Endothelial cell of umbilical vein (primary cell): ENCODE data around the gene WDR38. TPM values are rescaled to one million over a fixed set of nuclear protein-coding genes. Genes with fewer than 3 reads are reported as not detected.

Experiments used
- BruUV-seq: library from RNA; stranded (reverse); fragments of 400-500 nt; replicated peaks from 2 replicates; lab custom pipeline; 2021; lab: Mats Ljungman, UMichigan
- CTCF ChIA-PET: fragments of 300-600, 350-600 bp; sonication (Branson Sonifier 250); formaldehyde crosslinking; loops from one replicate; lab custom pipeline; 2021; ENCODE audit warnings: antibody characterized with exemption, inconsistent platforms; lab: Charles Lee
- POLR2A ChIA-PET: fragments of 300-600, 350-600 bp; sonication (Branson Sonifier 250); formaldehyde crosslinking; loops from one replicate; lab custom pipeline; 2021; ENCODE audit warnings: antibody characterized with exemption, inconsistent platforms; lab: Charles Lee
- DNase-seq: peaks from one replicate; pipeline ENCODE4 v3.0.0-alpha.2; 2011; ENCODE audit warnings: low read depth, low spot score
- FAIRE-seq: peaks from 2 replicates; lab custom pipeline; 2011; peaks lifted over from hg19 to GRCh38; lab: Jason Lieb, UNC
- H2AFZ ChIP-seq: 2 replicates; pipeline ENCODE4 v1.6.0; 2012; ENCODE audit warnings: low read depth, low read length, control low read depth, inconsistent platforms
- H3K27ac ChIP-seq: 2 replicates; pipeline ENCODE4 v1.5.1; 2011; ENCODE audit warnings: low read depth, mild to moderate bottlenecking, control low read depth, low read length, moderate library complexity; ENCODE audit not compliant: insufficient read depth
- H3K27me3 ChIP-seq, 2 experiments: 2 replicates each; pipeline versions ENCODE4 v1.6.0 to v1.6.1; 2011; ENCODE audit warnings: low read length in 2 of 2, mixed read lengths in 1 of 2; ENCODE audit not compliant: control insufficient read depth in 2 of 2, insufficient read depth in 2 of 2
- H3K36me3 ChIP-seq, 2 experiments: 2 replicates in 1 of 2; 3 replicates in 1 of 2; pipeline ENCODE4 v1.5.1; 2011; ENCODE audit warnings: low read length in 2 of 2, mild to moderate bottlenecking in 1 of 2, moderate library complexity in 1 of 2; ENCODE audit not compliant: control insufficient read depth in 2 of 2, insufficient read depth in 2 of 2; ENCODE audit errors: extremely low read depth in 1 of 2
- H3K4me1 ChIP-seq: 3 replicates; pipeline ENCODE4 v1.5.1; 2011; ENCODE audit warnings: mild to moderate bottlenecking, low read length; ENCODE audit not compliant: control insufficient read depth, insufficient read depth; ENCODE audit errors: extremely low read depth
- H3K4me2 ChIP-seq: 2 replicates; pipeline ENCODE4 v1.6.1; 2011; ENCODE audit warnings: low read length, control low read depth, mixed read lengths; ENCODE audit not compliant: insufficient read depth
- H3K4me3 ChIP-seq, 3 experiments: fragments of 200-600 bp in 1 of 3; sonication (generic), shearing (Covaris generic) in 1 of 3; replicated peaks in 1 of 3; 2 replicates each; pipeline ENCODE4 v1.5.1; 2011 to 2016; ENCODE audit warnings: control low read depth in 3 of 3, low read length in 3 of 3, mild to moderate bottlenecking in 2 of 3, inconsistent platforms in 1 of 3, low read depth in 1 of 3, moderate library complexity in 1 of 3; ENCODE audit not compliant: insufficient read depth in 1 of 3
- H3K79me2 ChIP-seq: 2 replicates; pipeline ENCODE4 v1.6.0; 2012; ENCODE audit warnings: low read length, inconsistent platforms; ENCODE audit not compliant: control insufficient read depth, insufficient read depth
- H3K9ac ChIP-seq: replicated peaks from 2 replicates; pipeline ENCODE3; 2011; ENCODE audit warnings: low read length, control low read depth; ENCODE audit not compliant: insufficient read depth; ENCODE audit errors: extremely low read depth
- H3K9me1 ChIP-seq: replicated peaks from 3 replicates; pipeline ENCODE4 v1.6.0; 2011; ENCODE audit warnings: mild to moderate bottlenecking, low read length; ENCODE audit not compliant: control insufficient read depth, insufficient read depth; ENCODE audit errors: extremely low read depth
- H3K9me3 ChIP-seq: replicated peaks from 2 replicates; pipeline ENCODE4 v1.5.1; 2012; ENCODE audit warnings: low read length, inconsistent platforms; ENCODE audit not compliant: control insufficient read depth, insufficient read depth
- H4K20me1 ChIP-seq: replicated peaks from 2 replicates; pipeline ENCODE3; 2011; ENCODE audit warnings: mild to moderate bottlenecking, low read length; ENCODE audit not compliant: control insufficient read depth, insufficient read depth; ENCODE audit errors: extremely low read depth
- CTCF ChIP-seq, 2 donors: IDR thresholded peaks; 1 replicate in 1 of 2; 2 replicates in 1 of 2; pipeline ENCODE4 v1.5.1; 2011; ENCODE audit warnings: low read length in 2 of 2, mild to moderate bottlenecking in 2 of 2, moderate library complexity in 2 of 2, control low read depth in 1 of 2, inconsistent platforms in 1 of 2, low read depth in 1 of 2; ENCODE audit not compliant: insufficient read depth in 1 of 2; ENCODE audit errors: extremely low read depth in 1 of 2
- EZH2 ChIP-seq: IDR thresholded peaks from 2 replicates; pipeline ENCODE4 v1.6.1; 2012; ENCODE audit warnings: borderline replicate concordance, low read depth, mild to moderate bottlenecking, moderate library complexity, low read length, inconsistent platforms; ENCODE audit not compliant: severe bottlenecking
- FOS ChIP-seq: IDR thresholded peaks from 2 replicates; pipeline ENCODE4 v1.6.1; 2011; ENCODE audit warnings: mild to moderate bottlenecking, low read length, moderate library complexity, borderline replicate concordance; ENCODE audit not compliant: insufficient read depth
- GATA2 ChIP-seq: IDR thresholded peaks from 2 replicates; pipeline ENCODE4 v1.7.0; 2011; ENCODE audit warnings: low read depth, mild to moderate bottlenecking, moderate library complexity, mixed read lengths, low read length; ENCODE audit not compliant: insufficient read length, insufficient read depth
- JUN ChIP-seq: IDR thresholded peaks from 2 replicates; pipeline ENCODE4 v1.6.1; 2011; ENCODE audit warnings: borderline replicate concordance, low read depth; ENCODE audit not compliant: insufficient read length, insufficient read depth
- POLR2A ChIP-seq: IDR thresholded peaks from 2 replicates; pipeline ENCODE4 v1.6.1; 2012; ENCODE audit warnings: low read depth, mild to moderate bottlenecking, control low read depth, low read length
- POLR2AphosphoS5 ChIP-seq: IDR thresholded peaks from 2 replicates; pipeline ENCODE4 v1.6.1; 2012; ENCODE audit warnings: low read depth, mild to moderate bottlenecking, control low read depth, low read length, moderate library complexity; ENCODE audit not compliant: insufficient read depth
- dilution Hi-C: fragments of 300-500 bp; cut with MboI; formaldehyde crosslinking; loops from one replicate; pipeline ENCODE4 v1.15.0; 2019; ENCODE audit warnings: low sequenced_read_pairs; ENCODE audit not compliant: extremely low pct_ligation_motif_present
- intact Hi-C: fragments of 100-400 bp; cut with micrococcal nuclease; formaldehyde crosslinking; loops from one replicate; pipeline ENCODE4 v1.10.0; 2022
- polyA plus RNA-seq, 4 experiments: library from polyadenylated mRNA; depleted of rRNA in 3 of 4; stranded (reverse) in 3 of 4; unstranded in 1 of 4; fragments of >200 nt; gene quantifications; 2 replicates each; pipeline versions ENCODE4 v1.2.1 to v1.2.3, GENCODE V29; 2011 to 2012; ENCODE audit warnings: missing spikeins in 1 of 4
- total RNA-seq: library from RNA; stranded (reverse); gene quantifications from 2 replicates; pipeline ENCODE4 v1.2.3, GENCODE V29; 2021

WDR38 gene
- total and polyA plus RNA-seq, 2 donors (not counting 3 experiments of a cell fraction or from before 2014, with no cell fraction given), result not detected

GRCh38 chr9:124820698-124821623 lies 32.3 kb upstream of the WDR38 start:
- Histone ChIP-seq H3K9ac (no peak overlapping the region), H3K9me1 (no peaks in the 10 kb centered on the region), H2AFZ (no peak overlapping the region), H3K4me1 (no peaks in the 10 kb centered on the region), H3K36me3 (no peaks in the 10 kb centered on the region), H3K27ac (no peak overlapping the region), H3K9me3 (no peaks in the 10 kb centered on the region), H4K20me1 (no peaks in the 10 kb centered on the region), H3K27me3 (no peaks in the 10 kb centered on the region), H3K4me2 (no peak overlapping the region), H3K79me2 (no peaks in the 10 kb centered on the region), H3K4me3 (no peak overlapping the region)
- FAIRE-seq, result no peak
- DNase-seq, result no peak
- TF ChIP-seq POLR2AphosphoS5, result no peak
- TF ChIP-seq EZH2, result no peak
- TF ChIP-seq POLR2A, result no peak
- no peak for TF ChIP-seq FOS
- TF ChIP-seq GATA2, result no peak
- no peak for TF ChIP-seq JUN
- no peak for TF ChIP-seq CTCF (IDR thresholded peaks at IDR 0.05; ENCODE audit: extremely low read depth in 1 of 2, insufficient read depth in 1 of 2, low read depth in 1 of 2, low read length in 2 of 2)
- intact Hi-C loops, result loop anchor here (1.0 kb wide), 1 partner anchor 44 kb away; the partner anchor contains the start of gene OLFML2A
- BruUV-seq, result no TSS peak
- dilution Hi-C loops, result no loop called here
- POLR2A ChIA-PET, result no interaction called here
- CTCF ChIA-PET, result no interaction called here
